AG09319 (cell line): ENCODE results near the gene KRT6A.

ENCODE experiments used
- DNase-seq: peaks from one replicate; pipeline ENCODE4 v3.0.0-alpha.2; 2010; ENCODE audit warnings: low read depth; ENCODE audit errors: extremely low read depth
- TF ChIP-seq, protein P1 (sequence below): IDR thresholded peaks from 2 replicates; pipeline ENCODE4 v1.5.1; 2011; ENCODE audit warnings: low read depth, mild to moderate bottlenecking, inconsistent platforms, low read length, moderate library complexity

The KRT6A gene

DNA sequence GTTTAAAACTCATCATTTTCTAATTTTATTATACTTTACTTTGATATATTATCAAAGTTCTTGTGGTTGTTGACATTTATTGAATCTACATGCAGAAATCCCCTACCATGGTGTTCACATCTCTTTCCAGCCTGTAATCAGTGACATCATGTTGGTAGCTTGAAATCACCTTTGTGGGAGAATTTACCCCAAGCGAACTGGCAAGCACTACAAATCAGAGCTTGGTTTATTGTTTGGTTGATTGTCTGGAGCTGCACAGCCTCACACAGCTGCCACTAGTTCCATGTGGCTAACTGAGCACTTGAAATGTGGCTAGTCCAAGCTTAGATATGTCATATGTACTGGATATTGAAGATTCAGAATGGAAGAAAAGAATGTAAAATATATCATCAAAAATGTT, 42.5 kb upstream of the KRT6A start:
- no peak for DNase-seq
- TF ChIP-seq, protein P1, sequence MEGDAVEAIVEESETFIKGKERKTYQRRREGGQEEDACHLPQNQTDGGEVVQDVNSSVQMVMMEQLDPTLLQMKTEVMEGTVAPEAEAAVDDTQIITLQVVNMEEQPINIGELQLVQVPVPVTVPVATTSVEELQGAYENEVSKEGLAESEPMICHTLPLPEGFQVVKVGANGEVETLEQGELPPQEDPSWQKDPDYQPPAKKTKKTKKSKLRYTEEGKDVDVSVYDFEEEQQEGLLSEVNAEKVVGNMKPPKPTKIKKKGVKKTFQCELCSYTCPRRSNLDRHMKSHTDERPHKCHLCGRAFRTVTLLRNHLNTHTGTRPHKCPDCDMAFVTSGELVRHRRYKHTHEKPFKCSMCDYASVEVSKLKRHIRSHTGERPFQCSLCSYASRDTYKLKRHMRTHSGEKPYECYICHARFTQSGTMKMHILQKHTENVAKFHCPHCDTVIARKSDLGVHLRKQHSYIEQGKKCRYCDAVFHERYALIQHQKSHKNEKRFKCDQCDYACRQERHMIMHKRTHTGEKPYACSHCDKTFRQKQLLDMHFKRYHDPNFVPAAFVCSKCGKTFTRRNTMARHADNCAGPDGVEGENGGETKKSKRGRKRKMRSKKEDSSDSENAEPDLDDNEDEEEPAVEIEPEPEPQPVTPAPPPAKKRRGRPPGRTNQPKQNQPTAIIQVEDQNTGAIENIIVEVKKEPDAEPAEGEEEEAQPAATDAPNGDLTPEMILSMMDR: no peak

DNA sequence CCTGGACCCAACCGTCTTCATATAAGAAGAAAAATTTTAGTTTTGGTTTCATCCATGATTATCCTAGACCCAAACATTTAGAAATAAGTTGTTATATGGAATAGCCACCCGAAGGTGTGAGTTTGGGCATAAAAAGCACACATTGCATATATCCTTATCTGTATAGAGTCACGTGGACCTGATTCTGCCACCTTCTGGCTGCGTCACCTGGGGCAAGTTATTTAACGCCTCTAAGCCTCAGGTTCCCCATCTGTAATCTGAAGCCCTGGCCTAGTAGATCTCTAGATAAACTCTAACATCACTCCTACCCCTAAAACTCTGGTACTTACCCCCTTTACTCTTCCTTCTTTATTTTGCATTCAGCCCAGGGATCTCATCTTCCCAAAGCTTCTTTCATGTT, 41.4 kb upstream of the KRT6A start:
- DNase-seq: no peak
- TF ChIP-seq, protein P1: no peak

DNA sequence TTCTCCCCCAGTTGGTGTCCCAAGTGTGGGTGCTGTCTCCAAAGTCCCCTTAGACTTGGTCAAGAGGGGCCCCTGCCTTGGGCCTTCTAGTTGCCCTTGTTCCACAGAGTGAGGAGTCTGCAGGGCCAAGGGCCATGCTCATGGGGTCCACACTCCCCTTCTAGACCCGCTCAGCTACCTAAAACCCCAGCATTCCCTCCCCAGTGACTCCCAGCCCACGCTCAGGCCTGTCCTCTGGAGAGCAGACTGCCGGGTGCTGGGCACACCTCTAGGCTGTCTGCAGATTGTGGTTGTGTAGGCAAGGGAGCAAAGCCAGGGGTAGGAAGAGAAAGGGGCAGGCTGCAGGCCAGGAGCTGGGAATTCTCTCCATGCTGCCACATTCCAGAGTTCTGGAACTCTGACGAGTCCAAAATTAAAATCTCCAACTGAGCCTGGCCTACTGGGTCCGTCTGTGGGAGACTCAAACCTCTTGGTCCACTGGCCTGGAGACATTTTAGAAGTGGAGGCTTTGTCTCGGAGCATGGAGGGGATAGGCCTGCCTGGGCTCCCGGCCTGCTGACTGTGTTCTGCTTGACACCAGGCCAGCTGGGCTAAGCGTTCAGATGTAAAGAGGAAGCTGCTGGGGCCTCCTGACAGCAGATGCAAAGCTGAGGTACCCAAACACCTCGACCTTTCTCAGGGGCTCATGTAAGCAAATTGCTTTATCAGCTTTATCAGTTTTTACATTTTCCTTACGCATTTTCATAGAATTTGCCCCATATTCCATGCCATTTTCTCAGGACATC, 40.8 kb upstream of the KRT6A start:
- DNase-seq: no peak
- TF ChIP-seq, protein P1: no peak

DNA sequence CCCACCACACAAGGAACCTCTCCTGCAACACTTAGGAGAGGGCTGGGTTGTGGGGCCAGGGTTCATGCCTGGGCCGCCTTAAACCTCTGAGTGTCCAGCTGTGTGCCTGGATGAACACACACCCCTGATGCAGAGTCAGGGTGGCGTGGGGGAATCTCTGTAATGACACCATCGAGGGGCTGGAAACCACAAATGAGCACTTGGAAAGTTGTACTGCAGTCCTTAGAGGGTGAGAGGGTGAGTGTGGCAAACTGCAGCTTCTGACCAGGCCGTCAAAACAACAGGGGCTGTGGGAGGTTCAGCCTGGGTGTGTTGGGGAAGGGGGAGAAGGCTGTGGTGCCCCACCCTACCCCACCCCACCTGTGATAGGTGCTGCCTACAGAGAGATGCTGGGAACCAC, 39.6 kb upstream of the KRT6A start:
- no peak for DNase-seq
- TF ChIP-seq, protein P1: no peak

DNA sequence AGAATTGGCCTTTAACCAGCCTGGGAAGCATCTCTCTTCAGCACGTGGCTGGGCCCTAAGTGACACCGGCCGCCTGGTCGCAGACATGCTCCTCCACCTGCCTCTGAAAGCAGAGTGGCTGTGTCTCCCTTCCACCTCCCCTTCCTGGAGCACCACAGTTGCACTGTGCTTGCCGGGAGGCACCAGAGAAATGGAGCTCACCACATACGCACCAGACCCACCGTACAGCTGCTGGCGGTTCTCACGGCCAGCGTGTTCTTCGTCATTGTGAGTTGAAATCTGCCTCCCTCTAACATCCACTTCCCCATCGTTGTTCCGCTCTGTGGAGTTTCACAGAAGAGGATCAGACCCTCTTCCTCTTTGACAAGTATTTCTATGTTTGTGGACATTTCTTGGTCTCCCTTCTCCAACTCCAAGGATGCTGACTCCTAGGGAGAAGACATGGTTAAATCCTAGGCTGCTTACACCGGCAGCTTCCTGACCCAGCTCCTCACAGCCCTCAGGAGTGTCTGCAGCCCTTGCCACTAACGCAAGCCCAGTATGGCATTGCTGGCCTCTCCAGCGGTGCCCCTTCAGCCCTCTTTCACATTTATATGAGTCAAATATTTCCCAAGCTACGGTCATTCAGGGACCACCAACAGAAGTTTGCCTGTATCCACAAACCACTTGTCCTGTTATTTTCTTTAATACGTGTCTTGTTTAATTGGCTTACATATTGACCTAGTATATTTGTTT, 38.7 kb upstream of the KRT6A start:
- TF ChIP-seq, protein P1: no peak
- no peak for DNase-seq

DNA sequence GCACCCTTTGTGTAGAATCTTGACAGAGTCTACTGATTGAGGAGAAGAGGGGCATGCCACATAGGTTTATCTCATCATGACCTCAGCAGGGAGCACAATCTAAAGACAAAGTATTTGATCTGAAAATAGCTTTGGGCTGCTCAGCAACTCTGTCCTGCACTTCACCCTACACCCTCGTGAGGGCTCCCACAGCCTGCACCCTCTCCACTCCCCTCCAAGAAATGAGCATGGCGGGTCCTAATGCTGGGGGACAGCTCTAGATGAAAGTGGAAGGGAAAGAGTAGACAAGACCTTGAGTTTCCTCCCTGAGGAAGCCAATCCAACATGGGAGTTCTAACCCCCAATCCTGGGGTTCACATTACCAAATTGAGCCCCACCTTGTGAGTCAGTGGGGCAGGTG, 37.8 kb upstream of the KRT6A start:
- TF ChIP-seq, protein P1: no peak

DNA sequence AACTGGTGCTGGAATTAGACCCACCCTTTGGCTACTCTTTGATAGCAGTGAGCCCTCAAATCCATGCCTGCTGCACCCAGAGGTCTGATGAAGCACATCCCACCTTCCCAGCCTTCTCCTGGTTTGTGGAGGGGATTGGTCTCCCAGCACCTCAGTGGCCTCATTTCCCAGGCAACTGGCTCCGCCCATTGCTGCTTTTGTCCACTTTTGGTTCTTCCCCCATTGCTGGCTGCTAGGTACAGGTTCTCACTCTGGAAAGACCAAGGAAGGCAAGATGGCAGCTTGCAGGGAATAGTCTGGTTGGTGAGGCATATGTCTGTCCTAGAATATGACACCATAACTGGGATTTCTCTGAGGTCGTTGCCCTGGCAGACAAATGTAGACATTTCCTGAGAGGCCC, 37.3 kb upstream of the KRT6A start:
- DNase-seq: no peak
- TF ChIP-seq, protein P1: no peak

More for the DNA sequence above, 37.8 kb upstream of the KRT6A start:
- DNase-seq: no peak
